RWPE2 (cell line): Measurements from ENCODE around the gene TMCC3.

ENCODE experiments used
- ATAC-seq: fragments of 200-7000 bp; cut with Tn5 transposase; 3 replicates; pipeline ENCODE4 v1.9.1; 2021; ENCODE audit warnings: low read depth
- DNase-seq: peaks from one replicate; pipeline ENCODE4 v3.0.0-alpha.2; 2020; ENCODE audit warnings: low spot score
- H3K27ac ChIP-seq: fragments of 450-650 bp; 2 replicates; pipeline ENCODE4 v1.5.1; 2017; ENCODE audit warnings: mild to moderate bottlenecking; ENCODE audit not compliant: poor library complexity, severe bottlenecking
- H3K27me3 ChIP-seq: fragments of 250-450 bp; sonication (Bioruptor Pico); 2 replicates; pipeline ENCODE4 v1.5.1; 2021; ENCODE audit warnings: mild to moderate bottlenecking, moderate library complexity; ENCODE audit not compliant: insufficient read depth, poor library complexity, severe bottlenecking
- H3K36me3 ChIP-seq: fragments of 250-450 bp; sonication (Bioruptor Pico); 2 replicates; pipeline ENCODE4 v1.5.1; 2020; ENCODE audit warnings: low read depth, mild to moderate bottlenecking, moderate library complexity
- H3K4me1 ChIP-seq: fragments of 250-450 bp; sonication (Bioruptor Pico); 2 replicates; pipeline ENCODE4 v1.5.1; 2021; ENCODE audit warnings: mild to moderate bottlenecking, moderate library complexity; ENCODE audit not compliant: insufficient read depth, poor library complexity, severe bottlenecking
- H3K4me3 ChIP-seq: fragments of 250-450 bp; sonication (Bioruptor Pico); 2 replicates; pipeline ENCODE4 v1.5.1; 2021; ENCODE audit warnings: mild to moderate bottlenecking, moderate library complexity; ENCODE audit not compliant: severe bottlenecking
- H3K9me3 ChIP-seq: fragments of 250-450 bp; sonication (Bioruptor Pico); 2 replicates; pipeline ENCODE4 v1.5.1; 2021; ENCODE audit warnings: mild to moderate bottlenecking, moderate library complexity; ENCODE audit not compliant: severe bottlenecking
- CTCF ChIP-seq: fragments of 450-650 bp; IDR thresholded peaks from one replicate; pipeline ENCODE4 v1.5.1; 2017; ENCODE audit warnings: mild to moderate bottlenecking, moderate library complexity; ENCODE audit not compliant: poor library complexity, severe bottlenecking

TMCC3 gene

DNA sequence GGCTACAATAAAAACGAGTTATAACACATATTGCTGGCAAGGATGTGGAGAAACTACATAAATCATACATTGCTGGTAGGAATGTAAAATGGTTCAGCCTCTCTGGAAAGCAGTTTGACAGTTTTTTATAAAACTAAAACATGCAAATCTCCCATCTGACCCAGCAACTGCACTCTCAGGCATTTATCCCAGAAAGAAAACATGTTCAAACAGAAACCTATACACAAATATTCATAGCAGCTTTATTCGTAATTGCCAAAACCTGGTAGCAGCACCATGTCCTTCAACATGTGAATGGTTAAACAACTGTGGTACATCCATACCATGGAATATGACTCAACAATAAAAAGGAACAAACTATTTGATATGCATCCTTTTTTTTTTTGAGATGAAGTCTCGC, 10.1 kb upstream of the TMCC3 start:
- Histone ChIP-seq H3K9me3 (no peaks in the 10 kb centered on the region), H3K36me3 (no peaks in the 10 kb centered on the region), H3K27me3 (no peaks in the 10 kb centered on the region), H3K27ac (peak overlapping the region; percentile 31), H3K4me3 (no peak overlapping the region), H3K4me1 (peaks cover 5% of the 10 kb centered on the region)
- DNase-seq (no peak), ATAC-seq (peak; percentile 67)
- no peak for TF ChIP-seq CTCF

DNA sequence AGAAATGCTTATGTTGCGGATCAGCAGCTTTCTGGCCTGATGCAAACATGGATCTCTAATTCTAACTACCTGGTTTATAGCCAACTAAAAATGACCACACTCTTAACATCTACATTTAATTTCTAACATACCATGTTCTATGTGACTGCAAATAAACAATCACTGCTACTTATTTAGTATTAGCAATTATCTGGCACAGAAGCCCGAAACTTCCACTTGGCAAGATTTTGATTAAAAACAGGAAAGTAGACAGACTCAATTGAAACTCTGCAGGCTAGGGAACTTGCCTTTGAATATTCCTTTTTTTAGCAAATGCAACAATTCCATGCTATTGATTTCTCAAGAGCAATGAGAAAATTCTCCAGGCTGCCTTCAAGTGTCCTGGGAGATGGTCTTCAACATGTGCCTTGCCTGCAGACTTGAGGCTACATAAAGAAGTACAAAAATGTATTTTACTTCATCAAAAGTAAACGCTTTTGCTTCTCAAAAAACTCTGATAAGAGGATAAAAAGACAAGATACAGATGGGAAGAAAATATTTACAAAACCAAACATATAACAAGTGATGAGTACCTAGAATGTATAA, 9.1 kb upstream of the TMCC3 start:
- ATAC-seq = no peak
- TF ChIP-seq CTCF = no peak
- peak overlapping the region; percentile 31 for H3K27ac ChIP-seq

DNA sequence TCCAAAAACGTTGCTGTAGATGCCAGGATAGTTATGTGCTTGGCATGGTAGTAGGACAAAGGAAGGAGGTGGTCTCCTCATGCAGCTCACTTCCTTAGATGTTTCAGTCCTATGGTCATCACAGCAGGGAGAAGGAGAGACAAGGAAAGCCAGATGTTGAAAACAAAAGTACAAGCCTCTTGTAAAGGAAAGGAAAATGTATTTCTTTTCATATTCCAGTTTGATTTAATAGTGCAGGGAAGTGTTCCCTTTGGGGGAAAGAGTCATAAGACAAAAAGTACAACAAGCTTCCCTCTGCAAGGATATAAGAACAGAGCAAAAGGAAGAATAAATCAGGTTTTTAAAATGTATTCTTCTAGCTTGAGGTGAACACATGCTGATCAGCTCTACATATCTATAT, 8.6 kb upstream of the TMCC3 start:
- DNase-seq = no peak

More for the DNA sequence above, 9.1 kb upstream of the TMCC3 start:
- H3K9me3 ChIP-seq = no peaks in the 10 kb centered on the region
- no peak for DNase-seq
- H3K36me3 ChIP-seq = no peaks in the 10 kb centered on the region
- H3K4me1 ChIP-seq = peaks cover 5% of the 10 kb centered on the region
- no peaks in the 10 kb centered on the region for H3K27me3 ChIP-seq
- no peak overlapping the region for H3K4me3 ChIP-seq

DNA sequence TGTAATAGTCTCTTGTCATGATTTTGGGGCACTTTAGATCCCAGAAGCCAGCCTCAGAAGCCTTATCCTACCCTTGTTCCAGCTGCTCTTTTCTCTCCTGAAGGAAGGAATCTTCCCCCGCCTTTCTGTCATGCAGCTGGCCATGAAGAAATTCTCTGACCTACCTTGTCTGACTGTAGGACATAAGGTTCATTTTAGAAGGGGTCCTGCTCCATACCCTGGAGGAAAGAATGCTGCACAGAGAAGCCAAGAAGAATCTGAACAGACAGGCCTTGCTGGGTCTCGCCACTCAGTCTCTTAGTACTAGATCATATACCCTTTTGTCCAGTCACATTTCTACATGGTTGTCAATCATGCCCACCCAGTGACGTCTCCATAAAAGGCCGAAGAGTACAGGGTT, 6.2 kb upstream of the TMCC3 start:
- no peaks in the 10 kb centered on the region for H3K27me3 ChIP-seq
- no peak for DNase-seq
- H3K36me3 ChIP-seq = no peaks in the 10 kb centered on the region
- TF ChIP-seq CTCF = no peak
- H3K4me3 ChIP-seq = no peak overlapping the region
- H3K9me3 ChIP-seq = no peaks in the 10 kb centered on the region
- peaks cover 5% of the 10 kb centered on the region for H3K4me1 ChIP-seq
- no peak overlapping the region for H3K27ac ChIP-seq
- ATAC-seq = no peak

More for the DNA sequence above, 8.6 kb upstream of the TMCC3 start:
- H3K9me3 ChIP-seq = no peaks in the 10 kb centered on the region
- H3K27ac ChIP-seq = no peak overlapping the region
- TF ChIP-seq CTCF = no peak
- H3K27me3 ChIP-seq = no peaks in the 10 kb centered on the region
- no peak overlapping the region for H3K4me3 ChIP-seq
- no peak for ATAC-seq
- no peaks in the 10 kb centered on the region for H3K36me3 ChIP-seq
- peaks cover 5% of the 10 kb centered on the region for H3K4me1 ChIP-seq

DNA sequence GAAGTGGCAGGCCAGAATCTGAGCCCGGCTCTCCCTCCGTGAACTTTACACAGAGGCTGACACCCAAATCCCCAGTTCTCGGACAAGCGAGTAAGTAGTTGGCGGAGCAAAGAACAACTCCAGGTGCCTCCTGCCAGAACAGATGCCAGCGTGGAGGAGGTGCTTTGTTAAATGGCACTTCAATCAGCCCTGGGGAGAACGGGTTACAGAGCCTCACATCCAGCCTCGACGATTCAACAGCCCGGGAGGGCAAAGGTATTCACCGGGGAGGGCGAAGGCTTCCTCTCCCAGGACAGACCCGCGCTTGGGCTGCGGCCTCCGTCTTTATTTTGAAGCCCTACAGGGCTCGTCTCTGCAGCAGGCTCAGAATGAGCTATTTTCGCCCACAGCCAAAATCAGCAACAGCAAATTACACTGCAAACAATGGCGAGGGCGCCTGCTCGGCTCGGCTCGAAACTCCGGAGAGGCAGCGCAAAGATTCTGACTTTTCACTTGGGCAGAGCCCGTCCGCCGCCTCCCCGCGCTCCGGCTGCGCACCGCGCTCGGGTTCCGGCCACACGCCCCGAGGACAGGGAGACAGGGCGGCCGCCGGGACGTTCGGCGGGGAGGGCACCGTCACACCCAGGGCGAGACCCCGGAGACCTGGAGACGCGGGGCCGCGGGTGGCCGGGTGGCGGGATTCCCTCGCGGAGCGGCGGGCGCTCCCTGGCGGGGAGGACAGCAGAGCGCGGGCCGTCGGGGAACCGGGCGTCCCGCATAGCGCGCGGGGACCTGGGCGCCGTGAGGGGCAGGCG, 811 bp downstream of the TMCC3 start:
- ATAC-seq = peak; percentile 60
- DNase-seq = no peak
- Histone ChIP-seq H3K4me1 (peaks cover 29% of the 10 kb centered on the region), H3K36me3 (no peaks in the 10 kb centered on the region), H3K27ac (peak overlapping the region; percentile 45), H3K9me3 (no peaks in the 10 kb centered on the region), H3K27me3 (no peaks in the 10 kb centered on the region), H3K4me3 (peak overlapping the region; percentile 70)
- peak; percentile 62 for TF ChIP-seq CTCF
